ENCODE data around the gene TRUB2.

- TF ChIP-seq CTCF (IDR thresholded peaks at IDR 0.05; ENCODE audit: extremely low read depth in 1 of 2, insufficient read depth in 1 of 2, low read depth in 1 of 2, low read length in 2 of 2) (no peak), POLR2A (IDR thresholded peaks at IDR 0.05; ENCODE audit: low read depth, low read length) (no peak), JUN (IDR thresholded peaks at IDR 0.05; ENCODE audit: borderline replicate concordance, insufficient read depth, insufficient read length, low read depth) (no peak), EZH2 (IDR thresholded peaks at IDR 0.05; ENCODE audit: borderline replicate concordance, low read depth, low read length, severe bottlenecking) (no peak)
Measured at GRCh38 chr9:128297221-128297773, 24.9 kb downstream of the TRUB2 start.

All from endothelial cell of umbilical vein (primary cell).